Skin of body (tissue), 2 donors: ENCODE measurements around the gene KLHL17. TPM values are rescaled to one million over a fixed set of nuclear protein-coding genes. Genes with fewer than 3 reads are reported as not detected.
"Not testable (repeated sequence)": the region's sequence is repeated elsewhere in the genome, so short reads cannot be mapped to it uniquely, and the experiment has no call there.

ENCODE experiments used
- DNase-seq: peaks from one replicate; lab custom pipeline; 2025; lab: John Stamatoyannopoulos, UW
- total RNA-seq: library from RNA; depleted of rRNA; stranded (reverse); fragments of >200 nt; gene quantifications from one replicate; pipeline ENCODE4 v1.2.3, GENCODE V29; 2014

The KLHL17 gene
- total RNA-seq, 1 donor from 2014 or later: 3.9 TPM

GRCh38 chr1:998995-999724 is 38.8 kb downstream of the KLHL17 start:
- no peak for DNase-seq

- peak; percentile 85 for DNase-seq
These were observed 39.5 kb downstream of the KLHL17 start, which contains the start of gene HES4 for GRCh38 chr1:999725-1000356. HES4 (minus strand) TSS chr1:1000097; CDS start chr1:999973, 124 bp downstream.

GRCh38 chr1:1000357-1001056 is 40.1 kb downstream of the KLHL17 start:
- DNase-seq: peak; percentile 65

GRCh38 chr1:1001057-1001783 is 40.8 kb downstream of the KLHL17 start:
- no peak for DNase-seq

- DNase-seq: no peak
These were observed 43.4 kb downstream of the KLHL17 start for GRCh38 chr1:1003618-1004419.

- DNase-seq: no peak
These were observed 44.0 kb downstream of the KLHL17 start for GRCh38 chr1:1004420-1004779.

- DNase-seq: peak; percentile 42
These were observed 44.7 kb downstream of the KLHL17 start for GRCh38 chr1:1004780-1005697.

GRCh38 chr1:1005774-1006304 is 45.5 kb downstream of the KLHL17 start:
- DNase-seq: no peak

GRCh38 chr1:1006305-1007159 is 46.1 kb downstream of the KLHL17 start:
- no peak for DNase-seq

GRCh38 chr1:1010131-1010530 is 49.7 kb downstream of the KLHL17 start:
- DNase-seq: not testable (repeated sequence)

GRCh38 chr1:1011396-1011949 is 51.1 kb downstream of the KLHL17 start:
- DNase-seq: no peak

- not testable (repeated sequence) for DNase-seq
These were observed 52.3 kb downstream of the KLHL17 start for GRCh38 chr1:1012736-1013104.

- DNase-seq: peak; percentile 81
These were observed 52.9 kb downstream of the KLHL17 start, which contains the start of gene ISG15 for GRCh38 chr1:1013105-1013921. ISG15 (plus strand) TSS chr1:1013497; CDS start chr1:1013574, 77 bp downstream.

- no peak for DNase-seq
These were observed 53.7 kb downstream of the KLHL17 start for GRCh38 chr1:1013922-1014648.

GRCh38 chr1:1014799-1015681 is 54.7 kb downstream of the KLHL17 start:
- no peak for DNase-seq
